Colonic mucosa (tissue), 4 donors: ENCODE measurements around the gene REC8. TPM values are rescaled to one million over a fixed set of nuclear protein-coding genes. Genes with fewer than 3 reads are reported as not detected.
A peak's percentile ranks its signal among the peaks of the same experiment; 100 is the strongest.

Source experiments
- DNase-seq: peaks from one replicate; pipeline ENCODE4 v3.0.0-alpha.2; 2020
- H3K27ac ChIP-seq: fragments of 200-600 bp; one replicate; pipeline ENCODE4 v1.8.0; 2021
- H3K27me3 ChIP-seq: fragments of 200-600 bp; one replicate; pipeline ENCODE4 v1.8.0; 2021
- H3K36me3 ChIP-seq: fragments of 200-600 bp; one replicate; pipeline ENCODE4 v1.8.0; 2021
- H3K4me1 ChIP-seq: fragments of 200-600 bp; one replicate; pipeline ENCODE4 v1.8.0; 2021; ENCODE audit warnings: mild to moderate bottlenecking
- H3K4me3 ChIP-seq: fragments of 200-600 bp; one replicate; pipeline ENCODE4 v1.8.0; 2021
- H3K9ac ChIP-seq, 2 donors: one replicate each; pipeline ENCODE4 v1.7.0; 2013; ENCODE audit warnings: control low read depth in 2 of 2, low read depth in 2 of 2, low read length in 2 of 2
- H3K9me3 ChIP-seq: fragments of 200-600 bp; one replicate; pipeline ENCODE4 v1.8.0; 2021
- CTCF ChIP-seq: fragments of 200-600 bp; IDR thresholded peaks from one replicate; pipeline ENCODE4 v1.8.0; 2022; ENCODE audit warnings: antibody characterized with exemption, mild to moderate bottlenecking
- intact Hi-C: fragments of 100-400 bp; cut with DNase I; formaldehyde crosslinking; loops from one replicate; pipeline ENCODE4 v1.14.1; 2022
- total RNA-seq, 2 donors: library from RNA; stranded (reverse); fragmentation: NEBNext Ultra II Directional in 1 of 2; extraction: Animal tissue kit (Norgen Biotek cat#: 25700) in 1 of 2; gene quantifications; one replicate each; pipeline ENCODE4 v1.2.1, GENCODE V29; 2021
- donor health status: healthy.
- donor health status: DM: no; HTN: no; CAD: no.
- donor health status: DM: no; HTN: no; CAD: no.

Gene REC8
- total RNA-seq, 2 donors from 2014 or later = 5.1 TPM

- peaks cover 19% of the 10 kb centered on the region for H3K4me1 ChIP-seq
- TF ChIP-seq CTCF = no peak
Measured at GRCh38 chr14:24136684-24137528, 35.0 kb upstream of the REC8 start.

GRCh38 chr14:24137529-24138395, 34.1 kb upstream of the REC8 start:
- Histone ChIP-seq H3K9me3 (no peaks in the 10 kb centered on the region), H3K27me3 (no peaks in the 10 kb centered on the region), H3K36me3 (peaks cover 13% of the 10 kb centered on the region), H3K4me3 (no peak overlapping the region), H3K9ac (peak overlapping the region in 1 of 2 donors; percentile 90), H3K27ac (no peak overlapping the region), H3K4me1 (peaks cover 25% of the 10 kb centered on the region)
- intact Hi-C loops = no loop called here
- no peak for DNase-seq
- no peak for TF ChIP-seq CTCF

More at GRCh38 chr14:24136684-24137528, 35.0 kb upstream of the REC8 start:
- DNase-seq = peak; percentile 49
- H3K27ac ChIP-seq = peak overlapping the region; percentile 91
- H3K27me3 ChIP-seq = no peaks in the 10 kb centered on the region
- H3K9me3 ChIP-seq = no peaks in the 10 kb centered on the region
- H3K4me3 ChIP-seq = peak overlapping the region; percentile 90
- peaks cover 13% of the 10 kb centered on the region for H3K36me3 ChIP-seq
- peak overlapping the region; percentile 90 to 100 for H3K9ac ChIP-seq
- intact Hi-C loops = no loop called here

- no peaks in the 10 kb centered on the region for H3K9me3 ChIP-seq
- no peak overlapping the region for H3K27ac ChIP-seq
- no peak overlapping the region for H3K9ac ChIP-seq
- H3K27me3 ChIP-seq = no peaks in the 10 kb centered on the region
- intact Hi-C loops = no loop called here
- no peak for DNase-seq
- H3K4me1 ChIP-seq = peaks cover 25% of the 10 kb centered on the region
- no peak overlapping the region for H3K4me3 ChIP-seq
- no peak for TF ChIP-seq CTCF
- peaks cover 13% of the 10 kb centered on the region for H3K36me3 ChIP-seq
Measured at GRCh38 chr14:24138396-24139271, 33.2 kb upstream of the REC8 start.

- no peak overlapping the region for H3K4me3 ChIP-seq
- TF ChIP-seq CTCF = no peak
- H3K27me3 ChIP-seq = no peaks in the 10 kb centered on the region
- peaks cover 13% of the 10 kb centered on the region for H3K36me3 ChIP-seq
- DNase-seq = no peak
- peak overlapping the region; percentile 13 to 14 for H3K9ac ChIP-seq
- peak overlapping the region; percentile 94 for H3K27ac ChIP-seq
- H3K4me1 ChIP-seq = peaks cover 25% of the 10 kb centered on the region
- intact Hi-C loops = no loop called here
- H3K9me3 ChIP-seq = no peaks in the 10 kb centered on the region
Measured at GRCh38 chr14:24139272-24139934, 32.5 kb upstream of the REC8 start.
